ENCODE measurements around the gene PSMG2.

The PSMG2 gene

DNA sequence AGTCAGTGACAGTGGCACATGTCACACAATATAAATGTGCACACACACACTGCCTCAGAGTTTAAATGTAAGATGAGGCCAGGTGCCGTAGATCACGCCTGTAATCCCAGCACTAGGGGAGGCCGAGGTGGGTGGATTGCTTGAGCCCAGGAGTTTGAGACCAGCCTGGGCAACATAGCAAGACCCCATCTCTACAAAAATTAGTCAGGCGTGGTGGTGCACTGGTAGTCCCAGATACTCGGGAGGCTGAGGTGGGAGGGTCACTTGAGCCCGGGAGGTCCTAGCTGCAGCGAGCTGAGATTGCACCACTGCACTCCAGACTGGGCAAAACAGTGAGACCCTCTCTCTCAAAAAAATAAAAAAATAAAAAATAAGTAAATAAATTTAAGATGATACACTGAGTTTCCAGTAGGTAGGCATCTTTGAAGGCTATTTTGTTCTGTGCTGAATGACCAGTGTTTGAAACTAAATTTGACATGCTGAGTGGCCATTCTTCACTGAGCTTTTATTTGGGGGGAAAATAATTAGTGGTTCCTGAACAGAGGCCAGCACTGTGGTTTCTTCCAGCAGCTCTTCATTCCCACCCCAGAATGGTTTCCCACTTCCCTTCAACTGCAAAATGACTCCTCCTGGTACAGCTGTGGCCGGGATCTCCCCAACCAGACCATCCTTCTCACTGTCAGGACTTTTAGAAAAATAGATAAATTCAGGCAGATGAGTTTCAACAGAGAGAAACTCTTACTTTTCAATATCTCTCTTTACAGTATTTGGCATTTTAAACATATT, 44.9 kb downstream of the PSMG2 start:
- TF ChIP-seq, protein P1, sequence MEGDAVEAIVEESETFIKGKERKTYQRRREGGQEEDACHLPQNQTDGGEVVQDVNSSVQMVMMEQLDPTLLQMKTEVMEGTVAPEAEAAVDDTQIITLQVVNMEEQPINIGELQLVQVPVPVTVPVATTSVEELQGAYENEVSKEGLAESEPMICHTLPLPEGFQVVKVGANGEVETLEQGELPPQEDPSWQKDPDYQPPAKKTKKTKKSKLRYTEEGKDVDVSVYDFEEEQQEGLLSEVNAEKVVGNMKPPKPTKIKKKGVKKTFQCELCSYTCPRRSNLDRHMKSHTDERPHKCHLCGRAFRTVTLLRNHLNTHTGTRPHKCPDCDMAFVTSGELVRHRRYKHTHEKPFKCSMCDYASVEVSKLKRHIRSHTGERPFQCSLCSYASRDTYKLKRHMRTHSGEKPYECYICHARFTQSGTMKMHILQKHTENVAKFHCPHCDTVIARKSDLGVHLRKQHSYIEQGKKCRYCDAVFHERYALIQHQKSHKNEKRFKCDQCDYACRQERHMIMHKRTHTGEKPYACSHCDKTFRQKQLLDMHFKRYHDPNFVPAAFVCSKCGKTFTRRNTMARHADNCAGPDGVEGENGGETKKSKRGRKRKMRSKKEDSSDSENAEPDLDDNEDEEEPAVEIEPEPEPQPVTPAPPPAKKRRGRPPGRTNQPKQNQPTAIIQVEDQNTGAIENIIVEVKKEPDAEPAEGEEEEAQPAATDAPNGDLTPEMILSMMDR (IDR thresholded peaks at IDR 0.05; ENCODE audit: extremely low read depth, missing control alignments): no peak
- no peak for DNase-seq (ENCODE audit: low spot score)

GRCh38 chr18:12748671-12749070, 45.8 kb downstream of the PSMG2 start:
- TF ChIP-seq, protein P1 (IDR thresholded peaks at IDR 0.05; ENCODE audit: extremely low read depth, missing control alignments): no peak
- no peak for DNase-seq (ENCODE audit: low spot score)

DNA sequence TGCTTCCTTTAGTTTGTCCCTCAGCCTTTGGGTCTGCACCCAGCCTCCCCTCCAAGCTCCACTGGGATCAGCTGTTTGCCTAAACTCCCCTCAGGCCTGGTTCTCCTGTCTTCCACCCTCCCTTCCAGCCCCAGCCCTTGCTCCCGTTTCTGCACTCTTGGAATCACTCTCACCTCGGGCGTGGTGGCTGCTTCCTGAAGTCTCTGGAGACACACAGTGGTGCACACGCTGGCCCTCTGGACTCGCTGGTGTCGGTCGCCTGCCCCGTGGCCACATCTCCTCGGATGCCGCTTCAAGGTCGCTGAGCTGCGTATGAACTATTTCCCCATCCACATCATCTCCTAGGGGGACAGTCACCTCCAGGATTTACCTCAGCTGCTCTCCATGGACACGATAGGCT, 46.3 kb downstream of the PSMG2 start:
- TF ChIP-seq, protein P1 (IDR thresholded peaks at IDR 0.05; ENCODE audit: extremely low read depth, missing control alignments): no peak
- DNase-seq (ENCODE audit: low spot score): no peak

DNA sequence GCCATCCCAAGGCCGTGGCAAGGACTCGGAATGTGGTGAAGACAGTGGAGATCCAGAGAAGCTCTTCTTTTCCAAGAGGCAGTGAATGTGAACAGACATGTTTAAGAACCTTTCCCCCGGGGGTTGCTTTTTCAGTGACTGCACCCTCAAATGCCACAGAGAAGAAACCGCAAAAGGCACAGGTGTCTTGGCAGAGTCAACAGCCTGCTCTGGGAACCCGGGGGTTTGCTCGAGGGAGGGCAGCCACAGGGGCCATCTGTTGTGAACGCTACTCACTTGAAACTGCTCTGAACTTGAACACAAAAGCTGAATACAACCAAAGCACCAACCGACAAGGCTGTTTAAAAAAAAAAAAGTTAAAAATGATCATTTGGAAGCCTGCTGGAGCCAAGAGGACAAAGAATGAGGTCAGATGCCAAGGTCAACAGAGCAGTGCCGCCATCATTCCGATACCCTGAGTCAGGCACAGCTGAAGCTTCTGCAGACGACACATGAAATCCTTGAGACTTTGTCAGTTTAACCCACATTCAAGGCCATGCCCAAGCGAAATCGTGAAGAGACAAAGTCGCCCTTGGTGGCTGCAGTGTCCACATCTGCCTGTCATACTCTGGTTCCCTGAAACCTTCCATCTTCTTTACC, 47.4 kb downstream of the PSMG2 start:
- no peak for DNase-seq (ENCODE audit: low spot score)
- TF ChIP-seq, protein P1 (IDR thresholded peaks at IDR 0.05; ENCODE audit: extremely low read depth, missing control alignments): no peak

DNA sequence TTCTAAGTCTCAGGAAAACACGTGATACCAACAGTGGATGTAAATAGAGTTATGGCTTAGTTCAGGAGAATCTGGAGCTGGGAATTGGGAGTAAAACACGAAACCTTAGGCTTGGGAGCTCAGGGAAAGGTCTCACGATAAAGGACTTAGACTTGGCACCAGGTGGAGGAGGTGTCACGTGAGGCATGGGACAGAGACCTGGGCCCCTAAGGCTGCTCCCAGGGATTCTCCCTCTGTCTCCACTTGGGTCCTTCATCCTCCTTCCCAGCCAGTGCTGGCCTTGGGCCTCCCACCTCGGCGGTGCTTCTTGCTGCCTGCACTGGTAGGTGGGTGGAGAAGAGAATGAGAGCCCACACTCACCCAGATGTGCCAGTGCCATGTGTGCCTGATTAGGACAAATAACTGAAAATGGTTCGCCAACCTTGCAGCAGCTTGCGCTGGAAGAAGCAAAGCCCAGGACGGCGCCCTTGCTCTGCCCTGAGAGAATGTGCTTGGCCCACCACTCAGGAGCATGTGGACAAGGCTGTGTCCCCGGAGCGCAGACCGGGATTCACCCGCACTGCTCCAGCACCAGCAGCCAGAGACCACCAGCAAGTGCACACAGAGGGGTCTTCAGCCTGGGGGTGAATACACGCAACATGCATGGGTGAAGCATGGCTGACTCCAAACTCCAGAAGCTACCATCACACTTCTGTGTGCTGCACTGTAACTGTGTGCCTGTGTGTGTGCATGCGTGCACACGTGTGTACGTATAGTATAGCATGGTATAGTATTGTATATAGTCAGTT, 48.1 kb downstream of the PSMG2 start:
- no peak for DNase-seq (ENCODE audit: low spot score)
- TF ChIP-seq, protein P1 (IDR thresholded peaks at IDR 0.05; ENCODE audit: extremely low read depth, missing control alignments): no peak

DNA sequence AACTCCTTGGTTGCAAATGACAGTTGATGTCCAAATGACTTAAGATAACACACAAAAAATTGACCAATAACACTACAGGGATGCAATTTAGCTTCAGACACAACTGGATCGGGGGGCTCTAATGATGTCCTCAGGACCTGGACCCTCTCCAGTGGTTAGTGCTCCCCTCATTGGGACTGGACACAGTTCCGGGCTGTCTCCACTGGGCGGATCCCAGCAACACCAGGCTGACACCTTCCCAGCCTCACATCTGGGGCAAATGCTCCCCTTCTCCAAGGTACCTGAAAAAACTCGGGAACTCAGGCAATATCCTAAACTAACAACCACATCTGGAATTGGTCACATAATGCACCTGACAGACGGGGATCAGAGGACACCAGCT, 48.7 kb downstream of the PSMG2 start:
- TF ChIP-seq, protein P1 (IDR thresholded peaks at IDR 0.05; ENCODE audit: extremely low read depth, missing control alignments): no peak
- DNase-seq (ENCODE audit: low spot score): no peak

DNA sequence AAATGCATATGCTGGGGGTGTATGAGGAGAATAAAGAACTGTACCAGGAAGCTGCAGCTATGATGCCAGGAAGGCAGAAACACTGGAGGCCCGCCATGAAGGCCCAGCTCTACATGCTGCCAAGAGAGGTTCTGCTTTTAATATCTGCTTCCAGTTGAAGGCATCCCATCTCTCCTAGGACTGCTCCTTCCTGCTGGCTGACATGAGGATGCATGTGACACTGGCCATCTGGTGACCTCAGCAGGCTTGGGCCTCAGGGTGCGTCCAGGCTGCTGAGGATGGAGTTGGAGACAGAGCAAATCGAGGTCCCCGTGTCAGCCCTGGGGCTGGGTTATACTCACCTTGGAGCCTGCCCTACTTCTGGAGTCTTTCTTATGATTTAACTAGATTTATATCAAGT, 49.0 kb downstream of the PSMG2 start:
- TF ChIP-seq, protein P1 (IDR thresholded peaks at IDR 0.05; ENCODE audit: extremely low read depth, missing control alignments): no peak
- DNase-seq (ENCODE audit: low spot score): no peak

All from GM20000 (cell line).